ENCODE data around the gene TMEM255B. TPM values are rescaled to one million over a fixed set of nuclear protein-coding genes. Genes with fewer than 3 reads are reported as not detected.

TMEM255B gene
- total RNA-seq, 1 experiment from 2014 or later = 4.7 TPM

GRCh38 chr13:113796211-113796963 lies 37.4 kb downstream of the TMEM255B start (continued):
- no peak for TF ChIP-seq E2F1 (CRISPR knock-in tag; IDR thresholded peaks at IDR 0.05)
- TF ChIP-seq TEAD1 (CRISPR knock-in tag; IDR thresholded peaks at IDR 0.05) = no peak
- TF ChIP-seq ZNF121 (CRISPR knock-in tag; IDR thresholded peaks at IDR 0.05) = no peak
- no peak for TF ChIP-seq ZNF396 (CRISPR knock-in tag; IDR thresholded peaks at IDR 0.05; ENCODE audit: borderline replicate concordance)
- TF ChIP-seq MXD4 (CRISPR knock-in tag; IDR thresholded peaks at IDR 0.05; ENCODE audit: borderline replicate concordance) = no peak

GRCh38 chr13:113796964-113797676 lies 38.1 kb downstream of the TMEM255B start:
- ATAC-seq = no peak
- CTCF ChIA-PET = no interaction called here
- no peak for DNase-seq (ENCODE audit: low spot score)
- TF ChIP-seq E2F1 (CRISPR knock-in tag; IDR thresholded peaks at IDR 0.05) = no peak
- no peak for TF ChIP-seq HMGXB4 (CRISPR knock-in tag; IDR thresholded peaks at IDR 0.05)
- TF ChIP-seq ELF4 (CRISPR knock-in tag; IDR thresholded peaks at IDR 0.05; ENCODE audit: low read depth) = no peak
- no peak for TF ChIP-seq KAT7 (CRISPR knock-in tag; IDR thresholded peaks at IDR 0.05; ENCODE audit: borderline replicate concordance)
- no peak for TF ChIP-seq HMGA2 (CRISPR knock-in tag; IDR thresholded peaks at IDR 0.05)
- TF ChIP-seq ETV6 (CRISPR knock-in tag; IDR thresholded peaks at IDR 0.05) = no peak
- no peak for TF ChIP-seq ZNF512 (CRISPR knock-in tag; IDR thresholded peaks at IDR 0.05; ENCODE audit: borderline replicate concordance)
- TF ChIP-seq ATF1 (CRISPR knock-in tag; IDR thresholded peaks at IDR 0.05) = no peak
- no peak for TF ChIP-seq TP53 (CRISPR knock-in tag; IDR thresholded peaks at IDR 0.05)
- TF ChIP-seq IRF1 (CRISPR knock-in tag; IDR thresholded peaks at IDR 0.05) = no peak
- no peak for TF ChIP-seq ATF3 (CRISPR knock-in tag; conservative IDR thresholded peaks at IDR 0.05)
- no peak for TF ChIP-seq SMAD4 (CRISPR knock-in tag; IDR thresholded peaks at IDR 0.05)
- no peaks in the 10 kb centered on the region for H3K27me3 Mint-ChIP-seq (ENCODE audit: low read depth)
- H3K27ac Mint-ChIP-seq = no peak overlapping the region
- H3K4me1 Mint-ChIP-seq = no peaks in the 10 kb centered on the region
- POLR2A ChIA-PET = no interaction called here
- no peaks in the 10 kb centered on the region for H3K9me3 Mint-ChIP-seq
- H3K4me3 Mint-ChIP-seq = no peak overlapping the region
- no peaks in the 10 kb centered on the region for H3K36me3 Mint-ChIP-seq
